ENCODE results near the gene ASIC3.
"Not testable (repeated sequence)": the region's sequence is repeated elsewhere in the genome, so short reads cannot be mapped to it uniquely, and the experiment has no call there.

The ASIC3 gene

DNA sequence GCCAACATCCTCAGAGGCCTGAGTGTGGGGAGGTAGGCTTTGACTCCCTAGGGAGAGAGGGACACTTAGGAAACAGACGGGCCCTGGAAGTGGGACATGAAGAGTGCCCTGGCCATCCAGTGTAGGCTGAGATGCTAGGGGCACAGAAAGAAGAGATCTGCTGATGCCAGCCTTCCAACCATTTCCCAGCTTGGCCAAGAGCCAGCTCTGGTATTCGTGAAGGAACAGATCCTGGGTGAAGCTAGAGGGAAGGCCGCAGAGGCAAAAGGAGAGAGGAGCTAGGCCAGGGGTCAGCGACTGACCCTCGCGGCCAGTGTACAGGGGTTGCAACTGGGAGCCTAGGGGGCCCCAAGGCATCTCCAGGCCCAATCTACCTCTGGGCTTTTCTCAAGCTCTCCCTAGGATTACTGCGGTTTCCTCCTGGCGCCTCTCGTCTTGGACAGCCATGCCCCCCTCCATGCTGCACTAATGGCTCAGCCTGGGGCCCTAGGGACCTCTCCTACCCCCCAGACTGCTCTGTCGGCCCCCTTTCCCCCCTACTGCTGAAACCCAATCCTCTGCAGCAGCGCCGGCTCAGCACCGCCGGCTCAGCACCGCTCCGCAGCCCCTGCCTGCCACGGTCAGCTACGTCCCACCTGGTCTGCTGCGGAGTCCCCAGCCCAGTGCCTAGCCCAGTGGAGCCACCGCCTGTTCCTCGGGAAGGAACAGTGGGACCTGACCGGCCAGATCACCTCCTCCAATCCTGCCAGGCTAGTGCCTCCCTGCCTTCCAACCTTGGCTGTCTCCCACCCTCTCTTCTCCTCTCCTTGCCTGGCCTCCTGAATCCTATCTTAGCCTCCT is at the start of gene ASIC3:
Gene ASIC3, plus strand, starts transcription at position 556 of the 840 bp plus-strand sequence. CDS start 355 bp downstream, outside the sequence.
- DNase-seq: no peak

DNA sequence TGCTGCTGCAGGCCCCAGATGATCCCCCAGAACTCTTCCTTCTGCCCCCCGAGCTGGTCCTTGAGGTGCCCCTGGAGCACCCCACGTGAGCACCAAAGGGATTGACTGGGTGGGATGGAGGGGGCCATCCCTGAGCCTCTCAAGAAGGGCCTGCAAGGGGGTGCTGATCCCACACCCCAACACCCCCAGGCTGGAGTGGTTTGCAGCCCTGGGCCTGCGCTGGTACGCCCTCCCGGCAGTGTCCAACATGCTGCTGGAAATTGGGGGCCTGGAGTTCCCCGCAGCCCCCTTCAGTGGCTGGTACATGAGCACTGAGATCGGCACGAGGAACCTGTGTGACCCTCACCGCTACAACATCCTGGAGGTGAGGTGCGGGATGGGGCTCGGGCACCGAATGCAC is 49.3 kb upstream of the ASIC3 start:
- DNase-seq: no peak

DNA sequence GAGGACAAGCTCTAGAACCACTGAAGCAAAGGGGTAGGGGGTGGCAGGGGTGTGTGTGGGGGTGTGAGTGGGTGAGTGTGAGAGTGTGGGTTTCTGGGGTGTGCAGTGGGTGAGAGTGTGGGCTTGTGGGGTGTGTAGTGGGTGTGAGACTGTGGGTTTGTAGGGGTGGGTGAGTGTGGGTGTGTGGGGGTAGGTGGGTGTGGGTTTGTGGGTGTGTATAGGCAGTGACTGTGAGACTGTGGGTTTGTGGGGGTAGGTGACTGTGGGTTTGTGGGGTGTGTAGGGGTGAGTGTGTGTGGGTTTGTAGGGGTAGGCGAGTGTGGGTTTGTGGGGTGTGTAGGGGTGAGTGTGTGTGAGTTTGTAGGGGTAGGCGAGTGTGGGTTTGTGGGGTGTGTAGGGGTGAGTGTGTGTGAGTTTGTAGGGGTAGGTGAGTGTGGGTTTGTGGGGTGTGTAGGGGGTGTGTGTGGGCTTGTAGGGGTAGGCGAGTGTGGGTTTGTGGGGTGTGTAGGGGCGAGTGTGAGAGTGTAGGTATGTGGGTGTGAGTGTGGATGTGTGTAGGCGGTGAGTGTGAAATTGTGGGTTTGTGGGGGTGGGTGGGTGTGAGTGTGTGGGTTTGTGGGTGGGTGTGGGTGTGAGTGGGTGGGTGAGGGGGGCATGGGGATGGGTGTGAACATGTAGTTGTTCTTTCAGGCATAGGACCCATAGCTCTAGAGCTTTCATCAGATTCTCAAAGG is 48.7 kb upstream of the ASIC3 start:
- DNase-seq: no peak

DNA sequence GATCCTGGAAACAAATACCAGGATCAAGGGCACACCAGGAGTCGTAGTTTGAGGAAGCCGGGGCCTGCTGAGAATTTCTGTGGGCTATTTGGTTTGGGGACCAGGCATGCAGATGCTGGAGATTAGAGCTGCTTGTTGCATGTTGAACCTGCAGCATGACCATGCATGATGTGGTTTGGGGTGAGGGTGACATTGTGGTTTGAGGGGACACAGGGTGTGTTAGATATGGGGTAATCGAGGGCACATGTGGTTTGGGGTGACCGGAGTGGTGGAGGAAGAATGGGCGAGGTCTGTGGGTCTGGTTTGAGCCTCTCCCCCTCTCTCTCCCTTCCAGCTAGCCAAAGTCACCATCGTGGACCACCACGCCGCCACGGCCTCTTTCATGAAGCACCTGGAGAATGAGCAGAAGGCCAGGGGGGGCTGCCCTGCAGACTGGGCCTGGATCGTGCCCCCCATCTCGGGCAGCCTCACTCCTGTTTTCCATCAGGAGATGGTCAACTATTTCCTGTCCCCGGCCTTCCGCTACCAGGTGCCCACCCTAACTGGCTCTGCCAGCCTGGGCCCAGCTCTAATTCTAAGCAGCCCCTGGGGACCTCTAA is 47.3 kb upstream of the ASIC3 start:
- no peak for DNase-seq

DNA sequence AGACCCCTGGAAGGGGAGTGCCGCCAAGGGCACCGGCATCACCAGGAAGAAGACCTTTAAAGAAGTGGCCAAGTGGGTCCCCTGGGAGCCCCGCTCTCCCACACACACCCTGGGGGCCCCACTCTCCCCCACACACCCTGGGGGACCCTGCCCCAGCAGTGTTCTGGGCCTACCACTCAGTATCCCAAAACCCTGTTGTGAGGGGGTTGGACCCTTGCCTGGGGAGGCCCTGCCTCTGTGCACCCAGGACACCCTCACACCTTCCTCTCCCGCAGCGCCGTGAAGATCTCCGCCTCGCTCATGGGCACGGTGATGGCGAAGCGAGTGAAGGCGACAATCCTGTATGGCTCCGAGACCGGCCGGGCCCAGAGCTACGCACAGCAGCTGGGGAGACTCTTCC is 46.8 kb upstream of the ASIC3 start:
- no peak for DNase-seq

DNA sequence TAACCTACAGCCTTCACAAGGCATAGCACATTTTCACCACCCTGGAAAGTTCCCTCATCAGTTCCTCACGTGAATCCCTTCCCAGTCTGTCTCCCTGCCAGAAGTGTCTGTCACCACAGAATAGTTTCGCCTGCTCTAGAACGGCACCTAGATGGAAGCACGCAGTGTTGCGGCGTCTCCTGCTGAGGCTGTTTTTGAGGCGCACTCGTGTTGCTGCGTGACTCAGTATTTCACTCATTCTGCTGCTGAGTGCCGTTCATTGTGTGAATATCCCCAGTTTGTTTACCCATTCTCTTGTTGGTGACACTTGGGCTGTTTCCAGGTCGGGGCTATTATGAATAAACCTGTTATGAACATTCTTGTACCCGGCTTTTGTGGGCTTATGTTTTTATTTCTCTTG is 44.8 kb upstream of the ASIC3 start:
- DNase-seq: no peak

DNA sequence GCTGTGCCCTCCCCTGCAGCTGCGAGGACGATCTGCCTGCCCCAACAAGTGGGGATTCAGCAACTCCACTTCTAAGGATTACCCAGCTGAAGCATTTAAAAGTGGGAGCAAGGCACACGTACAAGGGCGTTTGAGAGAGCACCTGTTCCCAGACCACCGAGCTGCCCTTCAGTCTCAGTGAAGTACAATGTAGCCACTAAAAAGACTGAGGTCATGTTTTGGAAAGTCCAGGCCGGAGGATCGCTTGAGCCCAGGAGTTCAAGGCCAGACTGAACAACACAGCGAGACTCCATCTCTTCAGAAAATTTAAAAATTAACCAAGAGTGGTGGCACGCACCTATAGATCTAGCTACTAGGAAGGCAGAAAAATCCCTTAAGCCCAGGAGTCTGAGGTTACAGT is 42.8 kb upstream of the ASIC3 start:
- DNase-seq: no peak

DNA sequence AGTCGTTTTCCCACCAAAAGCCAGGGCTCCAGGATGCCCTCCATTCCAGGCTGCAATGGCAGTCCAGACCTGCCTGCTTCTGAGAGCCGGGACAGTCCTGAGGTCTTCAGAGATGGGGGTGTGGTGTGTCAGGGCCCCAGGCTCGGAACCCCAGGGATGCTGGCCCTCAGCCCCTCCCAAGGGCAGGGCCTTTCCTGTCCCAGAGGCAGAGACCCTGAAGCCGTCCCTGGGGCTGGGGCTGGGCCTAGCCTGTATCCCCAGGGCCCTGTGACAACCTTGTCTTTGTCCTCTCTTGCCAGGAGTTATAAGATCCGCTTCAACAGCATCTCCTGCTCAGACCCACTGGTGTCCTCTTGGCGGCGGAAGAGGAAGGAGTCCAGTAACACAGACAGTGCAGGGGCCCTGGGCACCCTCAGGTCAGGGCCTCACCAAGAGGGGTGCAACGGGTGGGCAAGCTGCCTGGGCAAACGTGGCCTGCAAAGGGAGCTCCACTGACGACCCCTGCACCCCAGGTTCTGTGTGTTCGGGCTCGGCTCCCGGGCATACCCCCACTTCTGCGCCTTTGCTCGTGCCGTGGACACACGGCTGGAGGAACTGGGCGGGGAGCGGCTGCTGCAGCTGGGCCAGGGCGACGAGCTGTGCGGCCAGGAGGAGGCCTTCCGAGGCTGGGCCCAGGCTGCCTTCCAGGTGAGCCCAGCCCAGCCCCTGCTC is 41.6 kb upstream of the ASIC3 start:
- no peak for DNase-seq

DNA sequence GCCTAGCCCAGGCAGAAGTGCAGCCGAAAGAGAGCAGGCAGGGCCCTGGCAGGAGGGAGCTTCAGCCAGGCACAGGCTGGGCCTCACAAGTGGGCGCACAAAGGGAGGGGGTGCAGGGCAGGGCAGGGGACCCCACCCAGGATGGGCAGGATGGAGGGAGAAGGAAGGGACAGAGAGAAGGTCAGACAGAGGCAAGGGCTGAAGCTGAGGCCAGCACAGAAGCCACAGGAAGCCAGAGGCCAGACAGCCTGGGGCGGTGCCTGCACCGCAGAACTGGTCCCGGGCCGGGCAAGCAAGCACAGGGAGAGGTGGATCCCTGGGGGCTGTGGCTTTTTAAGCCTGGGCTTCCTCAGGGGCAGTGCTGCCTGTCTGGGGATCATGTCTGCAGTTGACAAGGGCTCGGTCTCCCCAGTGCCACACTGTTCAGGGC is 40.8 kb upstream of the ASIC3 start:
- DNase-seq: no peak

DNA sequence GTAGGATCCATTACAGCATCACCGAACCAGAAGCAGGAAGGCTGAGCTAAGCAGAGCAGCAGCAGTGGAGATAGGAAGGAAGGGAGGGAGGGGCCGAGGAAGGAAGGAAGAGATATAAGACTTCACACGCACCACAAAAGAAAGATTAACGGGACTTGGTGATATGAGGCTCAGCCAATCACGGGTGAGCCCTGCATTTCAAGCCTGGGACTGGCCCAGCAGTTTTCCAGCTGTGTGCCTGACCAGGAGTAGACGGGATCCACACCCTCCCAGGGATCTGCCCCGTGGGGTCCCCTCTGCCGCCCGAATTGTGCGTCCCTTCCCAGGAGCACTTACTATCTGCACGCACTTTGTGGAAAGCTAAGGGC is 40.2 kb upstream of the ASIC3 start:
- no peak for DNase-seq

DNA sequence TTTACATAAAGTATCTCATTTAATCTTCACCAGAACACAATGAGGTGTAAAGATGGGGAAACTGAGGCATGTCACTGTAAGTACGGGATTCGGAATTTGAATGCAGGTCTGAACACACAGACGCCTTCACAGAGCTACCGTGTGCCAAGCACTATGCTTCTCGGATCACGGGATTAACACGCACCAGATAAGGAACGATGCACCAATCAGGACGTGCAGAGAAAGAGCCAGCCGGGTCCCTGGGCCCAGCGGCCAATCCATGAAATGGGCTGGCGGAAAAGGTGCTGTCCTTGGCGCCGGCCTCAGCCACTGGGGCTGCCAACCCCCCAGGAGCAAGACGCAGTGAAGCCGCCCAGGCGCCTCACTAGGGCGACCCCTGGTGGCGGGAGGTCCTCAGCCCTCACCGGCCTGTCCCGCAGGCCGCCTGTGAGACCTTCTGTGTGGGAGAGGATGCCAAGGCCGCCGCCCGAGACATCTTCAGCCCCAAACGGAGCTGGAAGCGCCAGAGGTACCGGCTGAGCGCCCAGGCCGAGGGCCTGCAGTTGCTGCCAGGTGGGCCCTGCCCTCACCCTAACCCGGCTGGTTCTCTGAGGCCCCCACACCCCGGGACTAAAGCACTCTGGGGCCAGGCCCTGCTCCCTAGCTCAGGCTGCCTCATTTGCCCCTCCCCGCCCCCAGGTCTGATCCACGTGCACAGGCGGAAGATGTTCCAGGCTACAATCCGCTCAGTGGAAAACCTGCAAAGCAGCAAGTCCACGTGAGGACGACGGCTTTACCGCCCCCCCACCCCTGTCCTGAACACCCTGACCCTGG is 39.6 kb upstream of the ASIC3 start:
- DNase-seq: peak; percentile 74

DNA sequence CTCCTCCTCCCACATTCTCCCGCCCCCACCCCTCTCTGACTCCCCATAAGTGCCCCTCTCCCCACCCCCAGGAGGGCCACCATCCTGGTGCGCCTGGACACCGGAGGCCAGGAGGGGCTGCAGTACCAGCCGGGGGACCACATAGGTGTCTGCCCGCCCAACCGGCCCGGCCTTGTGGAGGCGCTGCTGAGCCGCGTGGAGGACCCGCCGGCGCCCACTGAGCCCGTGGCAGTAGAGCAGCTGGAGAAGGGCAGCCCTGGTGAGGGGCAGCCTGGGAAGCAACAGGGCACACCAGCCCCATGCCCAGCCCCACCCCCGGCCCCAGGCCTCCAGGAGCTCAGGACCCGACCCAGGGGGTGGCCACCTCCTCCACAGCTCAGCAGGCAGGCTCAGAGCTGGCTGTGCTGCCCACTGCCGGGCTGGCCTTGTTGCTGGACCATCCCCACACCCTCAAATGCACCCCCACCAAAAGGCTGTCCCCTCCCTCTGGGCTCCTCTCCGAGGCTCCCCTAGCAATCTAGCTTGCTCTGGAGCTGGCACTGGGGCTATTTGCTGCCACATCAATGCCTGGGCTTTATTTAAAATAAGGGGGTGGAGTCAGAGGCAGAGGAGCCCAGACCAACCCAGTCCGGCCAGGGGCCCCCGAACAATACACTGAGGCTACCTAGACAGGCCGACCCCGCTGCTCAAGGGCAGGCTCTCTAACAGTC is 38.8 kb upstream of the ASIC3 start:
- no peak for DNase-seq

DNA sequence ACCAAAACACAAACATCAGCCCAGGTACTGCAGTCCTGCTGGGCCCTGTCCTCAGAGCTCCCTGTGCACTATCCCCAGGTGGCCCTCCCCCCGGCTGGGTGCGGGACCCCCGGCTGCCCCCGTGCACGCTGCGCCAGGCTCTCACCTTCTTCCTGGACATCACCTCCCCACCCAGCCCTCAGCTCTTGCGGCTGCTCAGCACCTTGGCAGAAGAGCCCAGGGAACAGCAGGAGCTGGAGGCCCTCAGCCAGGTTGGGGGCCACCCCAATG is 38.4 kb upstream of the ASIC3 start:
- DNase-seq: no peak

DNA sequence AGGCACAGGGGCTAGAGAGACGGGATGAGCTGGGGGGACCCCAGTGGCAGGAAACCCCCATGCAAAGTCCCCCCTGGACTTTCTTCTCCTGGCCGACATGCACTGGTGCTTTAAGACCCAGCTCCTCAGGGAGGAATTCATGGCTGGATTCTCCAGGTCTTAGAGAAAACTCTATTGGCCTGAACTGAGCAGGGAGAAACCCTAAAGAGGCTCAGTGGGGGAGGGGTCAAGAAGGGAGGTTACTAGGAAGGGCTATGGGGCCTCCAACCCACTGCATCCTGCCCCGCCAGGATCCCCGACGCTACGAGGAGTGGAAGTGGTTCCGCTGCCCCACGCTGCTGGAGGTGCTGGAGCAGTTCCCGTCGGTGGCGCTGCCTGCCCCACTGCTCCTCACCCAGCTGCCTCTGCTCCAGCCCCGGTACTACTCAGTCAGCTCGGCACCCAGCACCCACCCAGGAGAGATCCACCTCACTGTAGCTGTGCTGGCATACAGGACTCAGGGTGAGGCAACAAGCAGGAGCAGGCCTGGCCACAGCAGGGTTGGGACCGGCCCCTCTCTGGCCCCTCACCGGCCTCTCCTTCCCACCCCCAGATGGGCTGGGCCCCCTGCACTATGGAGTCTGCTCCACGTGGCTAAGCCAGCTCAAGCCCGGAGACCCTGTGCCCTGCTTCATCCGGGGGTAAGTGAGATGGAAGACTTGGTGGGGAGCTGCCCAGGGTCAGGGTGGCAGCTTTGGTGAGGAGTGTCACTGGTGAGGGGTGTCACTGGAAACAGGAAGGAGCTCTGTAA is 37.8 kb upstream of the ASIC3 start:
- DNase-seq: no peak

DNA sequence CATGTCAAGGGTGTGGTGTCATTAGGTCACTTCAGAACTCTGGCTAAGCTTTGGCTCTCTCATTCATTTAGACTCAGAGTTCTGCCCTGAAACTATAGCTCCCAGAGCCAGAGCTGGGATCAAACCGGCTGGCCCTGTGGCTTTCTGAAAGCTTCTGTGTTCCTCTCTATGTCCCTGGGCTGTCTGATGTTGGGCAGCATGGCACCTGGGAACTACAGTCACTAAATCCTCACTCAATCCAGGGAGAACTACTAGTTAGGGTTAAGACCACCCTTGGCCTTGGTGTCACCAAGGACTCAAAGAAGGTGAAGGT is 37.3 kb upstream of the ASIC3 start:
- DNase-seq: no peak

DNA sequence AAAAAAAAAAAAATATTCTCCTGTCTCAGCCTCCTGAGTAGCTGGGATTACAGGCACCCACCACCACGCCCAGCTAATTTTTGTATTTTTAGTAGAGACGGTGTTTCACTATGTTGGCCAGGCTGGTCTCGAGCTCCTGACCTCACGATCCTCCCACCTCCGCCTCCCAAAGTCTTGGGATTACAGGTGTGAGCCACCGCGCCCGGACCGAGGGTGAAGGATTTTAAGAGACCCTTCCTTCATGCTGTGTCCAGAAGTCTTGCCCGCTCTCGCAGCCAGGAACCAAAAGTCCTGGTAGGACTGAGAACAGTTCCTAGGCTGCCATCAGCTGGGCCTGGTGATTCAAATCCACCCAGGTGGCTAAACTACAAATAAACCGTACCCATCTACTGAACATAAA is 36.7 kb upstream of the ASIC3 start:
- DNase-seq: not testable (repeated sequence)

DNA sequence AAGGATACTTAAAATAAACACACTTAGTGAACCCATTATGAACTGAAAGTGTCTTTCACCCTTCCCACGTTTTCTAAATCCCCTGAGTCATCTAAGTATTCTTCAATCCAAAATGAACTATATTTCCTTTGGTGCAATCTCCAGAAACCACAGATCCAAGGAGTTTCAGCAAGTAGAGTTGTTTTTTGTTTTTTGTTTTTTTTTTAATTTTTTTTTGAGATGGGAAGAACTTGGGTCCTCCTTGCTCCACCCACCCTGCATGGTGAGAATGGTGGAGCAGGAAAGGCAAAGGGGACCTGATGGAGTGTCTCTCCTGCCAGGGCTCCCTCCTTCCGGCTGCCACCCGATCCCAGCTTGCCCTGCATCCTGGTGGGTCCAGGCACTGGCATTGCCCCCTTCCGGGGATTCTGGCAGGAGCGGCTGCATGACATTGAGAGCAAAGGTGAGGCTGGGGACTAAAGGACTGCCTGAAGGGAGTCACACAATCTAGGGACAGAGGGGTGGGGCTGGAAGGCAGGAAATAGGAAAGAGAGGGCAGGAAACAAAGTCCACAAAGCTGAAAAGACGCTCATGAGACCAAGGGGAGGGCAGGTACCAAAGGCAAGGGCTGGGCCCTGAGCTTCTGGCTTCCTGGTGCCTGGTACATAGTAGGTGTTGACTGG is 36.2 kb upstream of the ASIC3 start:
- DNase-seq: no peak

DNA sequence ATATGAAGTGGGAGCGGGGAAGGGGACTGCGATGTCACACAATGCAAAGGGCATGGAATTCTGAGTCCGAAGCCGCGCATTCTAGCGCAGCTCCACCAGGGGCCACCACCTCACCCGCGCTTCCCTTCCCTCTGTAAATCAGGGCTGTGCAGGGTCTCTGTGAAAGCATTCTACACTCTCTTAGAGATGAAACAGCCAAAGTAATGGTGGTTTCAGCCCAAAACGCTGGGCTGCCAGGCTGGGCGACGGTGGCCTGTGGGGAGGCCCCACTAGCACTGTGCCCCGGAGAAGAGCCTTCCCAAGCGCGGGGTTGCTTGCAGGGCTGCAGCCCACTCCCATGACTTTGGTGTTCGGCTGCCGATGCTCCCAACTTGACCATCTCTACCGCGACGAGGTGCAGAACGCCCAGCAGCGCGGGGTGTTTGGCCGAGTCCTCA is 35.4 kb upstream of the ASIC3 start:
- no peak for DNase-seq

DNA sequence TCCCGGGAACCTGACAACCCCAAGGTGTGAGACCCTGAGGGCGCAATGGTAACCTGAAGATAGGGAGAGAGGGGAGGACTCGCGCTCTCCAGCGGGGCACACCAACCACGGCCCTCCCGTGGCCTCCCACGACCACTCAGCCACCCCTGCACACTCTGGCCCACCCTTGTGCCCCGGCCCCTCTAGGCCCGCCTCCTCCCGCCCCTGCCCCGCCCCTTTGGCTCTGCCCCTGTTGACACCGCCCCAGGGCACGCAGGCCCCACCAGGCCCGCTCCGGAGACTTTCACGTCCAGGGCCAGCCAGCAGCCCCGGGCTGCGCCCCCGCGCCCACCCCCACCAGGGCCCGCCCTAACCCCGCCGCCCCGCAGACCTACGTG is 35.0 kb upstream of the ASIC3 start:
- no peak for DNase-seq

DNA sequence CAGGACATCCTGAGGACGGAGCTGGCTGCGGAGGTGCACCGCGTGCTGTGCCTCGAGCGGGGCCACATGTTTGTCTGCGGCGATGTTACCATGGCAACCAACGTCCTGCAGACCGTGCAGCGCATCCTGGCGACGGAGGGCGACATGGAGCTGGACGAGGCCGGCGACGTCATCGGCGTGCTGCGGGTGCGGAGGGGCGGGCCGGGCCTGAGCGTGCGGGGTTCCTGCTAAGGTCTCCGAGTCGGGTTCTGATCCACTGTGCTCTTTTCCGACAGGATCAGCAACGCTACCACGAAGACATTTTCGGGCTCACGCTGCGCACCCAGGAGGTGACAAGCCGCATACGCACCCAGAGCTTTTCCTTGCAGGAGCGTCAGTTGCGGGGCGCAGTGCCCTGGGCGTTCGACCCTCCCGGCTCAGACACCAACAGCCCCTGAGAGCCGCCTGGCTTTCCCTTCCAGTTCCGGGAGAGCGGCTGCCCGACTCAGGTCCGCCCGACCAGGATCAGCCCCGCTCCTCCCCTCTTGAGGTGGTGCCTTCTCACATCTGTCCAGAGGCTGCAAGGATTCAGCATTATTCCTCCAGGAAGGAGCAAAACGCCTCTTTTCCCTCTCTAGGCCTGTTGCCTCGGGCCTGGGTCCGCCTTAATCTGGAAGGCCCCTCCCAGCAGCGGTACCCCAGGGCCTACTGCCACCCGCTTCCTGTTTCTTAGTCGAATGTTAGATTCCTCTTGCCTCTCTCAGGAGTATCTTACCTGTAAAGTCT is 34.4 kb upstream of the ASIC3 start:
- peak; percentile 82 for DNase-seq
